ENCODE measurements around the gene PCMTD2.
"Not testable (repeated sequence)": the region's sequence is repeated elsewhere in the genome, so short reads cannot be mapped to it uniquely, and the experiment has no call there.

PCMTD2 gene

DNA sequence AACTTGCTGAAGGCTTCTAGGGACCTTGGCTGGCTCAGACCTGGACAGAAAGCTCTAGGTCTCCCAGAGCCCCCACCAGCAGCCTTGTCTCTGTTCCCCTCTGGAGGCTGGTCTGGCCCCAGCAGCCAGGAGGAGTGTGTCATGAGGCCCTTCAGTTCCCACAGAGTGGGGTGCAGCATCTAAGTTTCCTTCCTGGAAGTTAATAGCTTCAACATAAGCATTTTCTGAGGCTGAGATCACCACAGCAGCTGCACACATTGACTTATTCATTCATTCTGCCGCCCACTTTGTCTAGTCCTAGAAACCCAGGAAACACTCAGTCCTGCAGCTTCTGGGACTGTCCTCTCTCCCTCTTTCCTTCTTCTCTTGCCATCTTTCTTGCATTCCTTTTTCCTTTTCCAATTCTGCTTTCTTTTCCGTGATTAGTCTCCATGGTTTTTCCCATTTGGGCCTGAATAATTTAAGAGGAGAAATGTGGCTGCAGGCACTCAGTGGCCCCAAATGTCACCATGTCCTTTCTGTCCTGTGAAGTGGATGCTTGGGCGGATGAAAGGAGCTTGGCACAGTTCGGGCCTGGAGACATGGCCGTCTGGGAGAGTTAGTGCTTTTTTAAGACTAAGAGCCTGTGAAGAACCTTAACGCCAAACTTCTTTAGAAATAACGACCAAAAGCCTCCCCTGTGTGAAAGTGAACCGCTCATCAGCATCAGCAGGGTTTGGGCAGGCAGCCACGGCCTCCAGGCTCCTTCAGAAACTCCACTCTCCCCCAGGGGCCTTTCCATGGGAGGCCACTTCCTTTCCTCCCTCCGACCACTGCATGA lies 31.0 kb upstream of the PCMTD2 start:
- DNase-seq, result no peak

DNA sequence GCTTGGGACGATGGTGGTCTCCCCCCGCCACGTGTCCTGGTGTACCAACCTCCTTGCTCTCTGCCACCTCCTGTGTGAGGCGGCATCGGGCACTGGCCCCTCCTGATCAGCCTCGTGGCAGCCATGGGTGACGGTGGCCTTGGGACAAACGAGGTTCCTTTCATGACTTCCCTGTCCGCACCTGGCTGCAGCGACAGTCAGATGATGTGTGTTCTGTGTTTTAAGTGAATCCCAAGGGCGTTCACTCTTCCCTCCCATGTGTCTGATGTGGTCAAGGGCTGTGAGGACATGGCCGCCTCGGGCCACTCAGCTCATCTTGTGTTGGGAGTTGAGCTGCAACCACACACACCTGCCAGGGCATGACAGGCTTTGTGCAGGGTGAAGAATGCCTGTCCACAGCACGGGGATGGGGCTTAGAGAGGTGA lies 30.4 kb upstream of the PCMTD2 start:
- no peak for DNase-seq

DNA sequence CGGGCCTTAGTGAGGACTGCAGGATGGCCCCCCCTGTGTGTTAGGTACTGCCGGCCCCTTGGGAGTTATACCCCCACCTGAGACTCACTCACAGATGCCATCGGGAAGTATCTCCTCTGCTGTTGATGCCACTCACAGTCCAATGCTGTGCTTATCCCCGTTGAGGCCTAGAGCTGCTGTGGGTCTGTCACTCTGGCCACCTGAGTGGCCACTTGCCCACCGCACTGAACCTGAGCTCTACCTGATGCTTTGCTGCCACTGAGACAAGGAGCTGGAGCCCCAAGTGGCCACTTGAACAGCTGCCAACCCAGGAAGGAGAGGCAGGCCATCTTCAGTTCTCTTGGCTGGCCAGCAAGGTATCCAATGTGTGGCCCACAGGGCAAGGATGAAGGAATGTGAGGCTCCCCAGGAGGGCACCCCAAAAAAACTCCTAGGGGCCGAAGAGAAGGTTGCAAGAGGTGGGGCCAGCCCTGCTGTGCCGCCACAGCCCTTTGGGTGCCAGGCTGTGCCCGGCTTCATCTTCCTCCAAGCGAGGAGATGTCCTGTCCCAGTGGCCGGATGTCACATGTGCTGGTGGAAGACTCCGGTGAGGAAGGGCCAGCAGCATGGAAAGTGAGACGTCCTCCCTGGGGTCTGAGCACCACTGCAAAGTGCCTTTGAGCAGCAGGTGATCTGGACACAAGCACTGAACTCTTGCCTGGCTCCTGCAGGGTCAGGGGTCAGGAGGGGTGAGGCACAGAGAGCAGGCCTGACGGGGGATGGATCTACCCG lies 29.5 kb upstream of the PCMTD2 start:
- no peak for DNase-seq

DNA sequence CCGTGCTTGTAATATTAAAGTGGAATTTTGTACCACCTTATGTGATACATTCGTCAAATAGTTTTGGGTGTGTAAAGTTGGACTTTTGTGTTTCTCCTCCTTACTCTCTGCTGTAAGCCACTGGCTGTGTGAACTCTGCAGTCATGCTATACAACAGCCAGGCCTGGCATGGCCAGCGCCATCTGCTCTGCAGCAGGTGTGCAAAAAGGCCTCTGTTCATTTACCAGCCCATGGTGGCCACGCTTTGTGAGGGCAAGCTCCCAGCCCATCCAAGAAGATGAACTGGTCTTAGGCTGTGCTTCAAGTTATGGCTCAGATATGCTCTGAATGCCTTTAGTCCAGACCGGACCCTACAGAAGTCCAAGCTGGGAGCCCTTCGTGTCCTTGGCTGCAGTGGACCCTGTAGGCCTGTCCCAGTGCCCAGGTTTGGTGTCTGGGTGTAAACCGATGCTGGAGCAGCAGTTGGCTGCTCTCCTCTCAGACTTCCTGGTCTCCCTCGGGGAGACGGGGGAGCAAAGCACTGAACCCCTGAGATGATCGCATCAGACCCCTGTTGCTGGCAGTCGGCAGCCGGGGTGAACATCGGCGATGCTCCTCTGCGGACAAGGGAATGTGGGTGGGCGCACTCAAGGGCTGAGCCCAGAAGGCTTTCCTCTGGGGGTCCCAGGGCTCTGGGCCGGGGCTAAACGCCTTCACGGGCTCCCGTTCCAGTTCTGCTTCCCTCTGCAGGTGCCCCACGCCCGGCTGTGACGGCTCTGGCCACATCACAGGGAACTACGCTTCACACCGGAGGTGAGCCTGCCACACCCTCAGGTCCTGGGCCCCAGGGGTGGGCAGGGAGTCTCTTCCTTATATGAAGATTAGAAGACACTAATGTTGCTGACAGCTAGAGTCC lies 28.6 kb upstream of the PCMTD2 start:
- DNase-seq, result no peak

DNA sequence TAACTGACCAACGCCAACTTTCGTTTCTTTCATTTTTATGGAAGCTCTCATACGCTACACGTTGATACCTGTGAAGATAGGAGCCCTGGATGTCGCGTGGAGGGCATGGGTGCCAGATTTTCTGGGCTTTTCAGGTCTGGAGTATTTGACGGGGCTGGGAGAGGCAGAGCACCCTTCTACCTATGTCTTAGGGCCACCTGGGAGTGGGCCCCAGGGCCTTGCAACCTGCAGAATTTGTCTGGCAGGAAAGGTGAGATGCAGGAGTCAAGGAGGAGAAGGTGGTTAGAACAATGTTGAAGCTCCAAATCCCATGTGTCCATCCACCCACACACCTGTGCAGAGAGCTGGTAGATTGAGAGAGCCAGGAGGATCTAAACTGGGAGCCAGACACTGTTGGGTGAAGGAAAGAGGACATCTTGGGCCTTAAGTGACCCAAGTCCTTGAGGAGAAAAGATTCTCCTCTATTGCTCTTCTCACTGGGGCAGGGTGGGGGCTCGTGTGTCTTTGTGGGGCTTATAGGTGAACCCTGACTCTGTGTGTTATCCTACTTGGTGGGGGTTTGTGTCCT lies 27.4 kb upstream of the PCMTD2 start:
- no peak for DNase-seq

DNA sequence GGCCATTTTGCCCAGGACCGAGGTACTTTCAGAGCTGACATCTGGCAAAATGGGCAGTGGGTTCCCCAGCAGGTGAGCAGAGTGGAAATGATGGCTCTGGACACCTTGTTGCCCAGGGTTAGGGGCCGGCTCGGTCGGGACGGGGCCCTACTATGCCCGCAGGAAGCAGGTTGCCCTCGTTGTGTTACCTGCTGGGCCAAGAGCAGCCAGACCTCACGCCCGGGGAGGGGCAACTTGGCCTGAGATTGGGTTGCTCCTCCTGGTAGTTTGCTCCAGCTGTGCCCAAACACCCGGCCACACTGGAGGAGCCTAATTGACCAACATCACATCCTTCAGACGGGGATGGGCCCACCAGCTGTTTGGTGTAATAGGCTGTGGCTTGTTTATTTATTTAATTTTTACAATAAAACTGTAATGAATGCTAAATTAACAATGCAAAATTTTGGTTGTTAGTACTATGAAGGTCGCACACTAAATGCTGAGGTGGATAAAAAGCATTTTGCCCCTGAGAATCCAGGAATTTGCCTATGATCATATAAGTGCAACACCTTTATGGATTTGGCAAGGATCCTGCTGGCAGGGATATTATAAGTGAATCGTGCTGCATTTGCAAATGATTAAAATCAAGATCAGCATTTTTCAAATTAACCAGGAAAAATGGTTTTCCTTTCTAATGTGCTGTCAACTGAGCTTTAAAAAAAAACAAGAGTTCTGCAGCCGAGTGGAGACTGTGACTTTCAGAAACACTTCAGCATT lies 26.6 kb upstream of the PCMTD2 start:
- DNase-seq, result no peak

DNA sequence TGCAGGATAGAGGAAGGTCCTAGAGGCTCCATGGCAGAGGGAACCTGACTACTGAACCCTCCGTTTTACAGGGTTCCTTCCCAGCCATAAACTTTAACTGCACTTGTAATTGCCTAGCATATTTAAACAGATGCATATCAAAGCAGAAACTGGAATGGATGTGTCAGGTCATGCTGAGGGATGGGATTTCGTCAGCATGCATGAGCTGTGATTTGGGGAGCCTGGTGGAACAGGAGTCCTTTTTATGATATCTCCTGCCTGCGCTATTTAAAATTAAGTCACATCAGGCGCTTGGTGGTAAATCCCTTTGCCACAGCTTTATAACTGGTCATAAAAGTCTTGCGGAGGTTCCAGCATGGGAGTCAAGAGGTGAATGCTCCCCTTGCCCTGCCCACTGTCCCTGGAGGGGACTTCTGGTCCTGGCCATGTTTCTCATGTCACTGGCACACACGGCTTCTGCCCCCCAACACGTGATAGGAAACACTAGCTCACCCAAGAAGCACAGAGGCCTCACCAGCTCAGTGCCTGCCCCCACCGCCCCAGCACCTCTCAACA lies 26.0 kb upstream of the PCMTD2 start:
- DNase-seq, result no peak

DNA sequence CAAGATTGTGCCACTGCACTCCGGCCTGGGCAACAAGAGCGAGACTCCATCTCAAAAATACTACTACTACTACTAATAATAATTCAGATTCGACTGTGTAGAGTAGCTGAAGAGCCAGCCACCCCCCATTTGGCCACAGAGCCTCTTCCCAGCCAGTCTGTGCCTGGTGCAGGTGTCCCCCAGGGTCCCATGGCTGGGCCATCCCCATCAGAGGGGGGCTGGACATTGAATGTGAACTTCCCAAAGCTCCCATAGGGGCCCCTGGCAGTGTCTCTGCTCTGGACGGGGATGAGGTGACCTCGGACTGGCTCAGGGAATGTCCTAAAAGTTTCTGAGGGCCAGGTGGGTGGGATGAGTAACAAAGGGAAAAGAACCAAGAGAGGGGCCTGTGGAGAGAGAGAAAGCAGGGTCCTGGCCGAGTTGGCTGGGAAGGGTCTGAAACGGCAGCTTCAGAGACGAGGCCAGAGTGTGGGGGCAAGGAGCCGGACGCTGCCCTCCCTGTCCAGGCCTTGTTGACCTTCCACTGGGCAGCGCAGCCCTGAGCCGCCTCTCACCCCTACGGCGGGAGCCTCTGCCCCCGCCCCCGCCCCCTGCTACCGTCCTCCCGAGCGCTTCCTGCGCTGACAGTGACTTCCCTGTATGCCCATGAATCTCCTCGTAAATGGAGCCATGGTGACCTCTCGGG lies 24.9 kb upstream of the PCMTD2 start:
- no peak for DNase-seq

DNA sequence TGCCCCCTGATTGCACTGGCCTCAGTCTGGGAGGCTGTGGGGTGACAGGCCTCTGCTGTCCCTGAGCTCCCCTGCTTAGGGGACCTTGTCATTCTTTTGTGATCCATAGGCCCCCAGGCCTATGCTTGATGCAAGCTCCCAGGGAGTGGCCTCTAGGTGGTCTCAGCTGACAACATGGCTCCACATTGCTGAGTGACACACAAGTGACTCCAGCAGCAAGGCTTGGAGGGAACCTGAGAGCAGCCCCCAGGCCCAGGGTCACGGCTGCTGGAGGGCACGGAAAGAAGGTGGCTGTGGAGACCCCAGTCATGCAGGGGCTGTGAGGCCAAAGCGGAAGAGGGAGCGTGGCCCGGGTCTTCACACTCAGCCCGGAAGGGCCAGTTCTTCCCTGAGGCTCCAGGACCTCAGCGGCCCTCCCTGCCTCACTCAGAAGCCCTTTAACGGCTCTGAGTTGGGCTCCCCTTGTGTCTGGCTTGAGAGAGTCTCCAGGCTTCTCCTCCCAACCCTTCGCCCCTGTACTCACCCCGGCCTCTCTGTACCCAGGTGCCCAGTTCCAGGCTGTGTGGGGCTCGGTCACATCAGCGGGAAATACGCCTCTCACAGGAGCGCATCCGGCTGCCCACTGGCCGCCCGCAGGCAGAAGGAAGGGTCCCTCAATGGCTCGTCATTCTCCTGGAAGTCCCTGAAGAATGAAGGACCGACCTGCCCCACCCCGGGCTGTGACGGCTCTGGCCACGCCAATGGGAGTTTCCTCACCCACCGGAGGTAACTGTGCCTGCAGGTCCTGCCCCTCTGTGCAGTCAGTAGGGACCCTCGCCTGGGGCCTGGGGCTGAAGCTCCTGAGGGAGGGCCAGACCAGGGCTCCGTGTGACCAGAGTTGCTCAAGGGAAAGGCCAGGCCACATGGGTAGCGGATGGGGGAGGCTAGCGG lies 23.7 kb upstream of the PCMTD2 start:
- no peak for DNase-seq

DNA sequence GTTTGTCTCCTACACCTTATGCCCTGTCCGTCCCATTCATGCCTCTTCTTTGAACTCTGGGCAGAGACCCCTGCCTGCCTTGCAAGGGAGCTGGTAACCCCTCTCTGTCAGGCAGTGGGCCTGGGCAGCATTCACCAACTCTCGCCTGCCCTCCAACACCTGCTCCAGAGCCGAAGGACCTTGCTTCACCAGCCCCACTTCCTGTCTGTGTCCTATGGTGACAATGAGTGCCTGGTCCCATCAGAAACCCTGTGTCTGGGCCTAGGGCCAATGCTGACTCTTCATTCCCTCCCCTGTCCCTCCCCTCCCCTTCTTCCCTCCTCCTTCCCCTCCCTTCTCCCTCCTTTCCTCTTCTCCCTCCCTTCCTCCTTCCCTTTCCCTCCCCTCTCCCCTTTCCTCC lies 22.8 kb upstream of the PCMTD2 start:
- DNase-seq, result peak; percentile 14

DNA sequence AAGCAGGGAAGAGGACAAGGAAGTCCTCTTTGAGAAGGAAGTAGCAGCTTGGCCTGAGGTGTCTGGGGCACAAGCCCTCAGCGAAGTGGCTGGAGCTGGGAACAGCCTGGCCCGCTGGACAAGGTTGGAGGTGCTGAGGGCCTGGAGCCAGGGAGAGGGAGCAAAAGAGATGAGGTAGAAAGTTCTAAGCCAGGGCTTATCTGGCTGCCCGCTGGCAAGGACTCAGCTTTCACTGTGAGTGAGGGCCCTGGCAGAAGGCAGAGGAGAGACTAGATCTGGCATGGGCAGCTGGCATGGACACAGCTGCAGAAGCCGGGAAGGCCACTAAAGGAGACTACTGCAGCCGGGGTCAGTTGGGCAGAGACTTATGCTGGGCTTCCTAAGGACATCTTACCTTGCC lies 21.8 kb upstream of the PCMTD2 start:
- no peak for DNase-seq

DNA sequence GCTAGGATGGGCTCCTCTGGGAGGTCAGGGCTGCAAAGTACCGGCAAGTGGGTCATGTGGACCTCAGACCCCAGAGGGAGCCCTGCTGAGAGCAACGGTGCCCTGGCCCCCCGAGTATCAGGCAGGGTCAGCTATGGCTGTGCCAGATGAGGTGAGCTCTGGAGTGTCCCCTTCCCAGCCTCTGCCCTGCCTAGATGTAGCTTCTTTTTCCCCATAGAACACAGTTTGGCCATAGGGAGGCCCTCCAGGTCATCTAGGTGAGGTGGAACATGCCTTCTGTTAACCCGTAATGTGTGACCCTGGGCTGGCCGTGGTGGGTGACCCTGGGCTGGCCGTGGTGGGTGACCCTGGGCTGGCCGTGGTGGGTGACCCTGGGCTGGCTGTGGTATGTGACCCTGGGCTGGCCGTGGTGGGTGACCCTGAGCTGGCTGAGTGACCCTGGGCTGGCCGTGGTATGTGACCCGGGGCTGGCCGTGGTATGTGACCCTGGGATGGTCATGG lies 21.2 kb upstream of the PCMTD2 start:
- DNase-seq, result no peak

DNA sequence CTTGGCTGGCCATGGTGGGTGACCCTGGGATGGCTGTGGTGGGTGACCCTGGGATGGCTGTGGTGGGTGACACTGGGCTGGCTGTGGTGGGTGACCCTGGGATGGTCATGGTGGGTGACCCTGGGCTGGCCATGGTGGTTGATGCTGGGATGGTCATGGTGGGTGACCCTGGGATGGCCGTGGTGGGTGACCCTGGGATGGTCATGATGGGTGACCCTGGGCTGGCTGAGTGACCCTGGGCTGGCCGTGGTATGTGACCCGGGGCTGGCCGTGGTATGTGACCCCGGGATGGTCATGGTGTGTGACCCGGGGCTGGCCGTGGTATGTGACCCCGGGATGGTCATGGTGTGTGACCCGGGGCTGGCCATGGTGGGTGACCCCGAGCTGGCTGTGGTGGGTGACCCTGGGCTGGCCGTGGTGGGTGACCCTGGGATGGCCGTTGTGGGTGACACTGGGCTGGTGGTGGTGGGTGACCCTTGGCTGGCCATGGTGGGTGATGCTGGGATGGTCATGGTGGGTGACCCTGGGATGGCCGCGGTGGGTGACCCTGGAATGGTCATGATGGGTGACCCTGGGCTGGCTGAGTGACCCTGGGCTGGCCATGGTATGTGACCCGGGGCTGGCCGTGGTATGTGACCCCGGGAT lies 20.5 kb upstream of the PCMTD2 start:
- not testable (repeated sequence) for DNase-seq

DNA sequence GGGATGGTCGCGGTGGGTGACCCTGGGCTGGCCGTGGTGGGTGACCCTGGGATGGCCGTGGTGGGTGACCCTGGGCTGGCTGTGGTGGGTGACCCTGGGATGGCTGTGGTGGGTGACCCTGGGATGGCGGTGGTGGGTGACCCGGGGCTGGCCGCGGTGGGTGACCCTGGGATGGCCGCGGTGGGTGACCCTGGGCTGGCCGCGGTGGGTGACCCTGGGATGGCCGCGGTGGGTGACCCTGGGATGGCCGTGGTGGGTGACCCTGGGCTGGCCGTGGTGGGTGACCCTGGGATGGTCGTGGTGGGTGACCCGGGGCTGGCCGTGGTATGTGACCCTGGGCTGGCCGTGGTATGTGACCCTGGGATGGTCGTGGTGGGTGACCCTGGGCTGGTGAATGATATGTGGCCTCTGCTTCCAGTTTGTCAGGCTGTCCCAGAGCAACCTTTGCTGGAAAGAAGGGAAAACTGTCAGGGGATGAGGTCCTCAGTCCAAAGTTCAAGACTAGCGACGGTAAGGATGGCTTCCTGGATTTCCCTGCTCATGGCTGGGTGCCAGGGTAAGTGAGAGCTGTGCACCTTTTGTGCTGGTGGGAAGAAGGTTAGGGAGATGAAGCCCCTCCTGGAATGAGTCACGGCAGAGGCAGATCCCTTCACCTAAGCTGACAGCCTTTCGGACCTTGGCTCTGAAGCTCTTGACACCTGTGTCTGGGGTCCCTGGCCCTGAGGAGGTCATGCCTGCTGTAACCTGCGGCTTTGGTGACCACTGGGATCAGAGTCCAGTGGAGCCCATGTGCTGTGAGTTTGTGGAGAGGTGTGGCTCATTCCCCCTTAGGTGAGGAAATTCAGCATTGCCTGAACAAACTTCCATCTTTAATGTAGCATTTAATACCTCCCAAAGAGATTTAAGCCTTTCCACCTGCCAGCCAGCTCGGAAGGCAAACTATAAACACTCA lies 19.1 kb upstream of the PCMTD2 start:
- no peak for DNase-seq

DNA sequence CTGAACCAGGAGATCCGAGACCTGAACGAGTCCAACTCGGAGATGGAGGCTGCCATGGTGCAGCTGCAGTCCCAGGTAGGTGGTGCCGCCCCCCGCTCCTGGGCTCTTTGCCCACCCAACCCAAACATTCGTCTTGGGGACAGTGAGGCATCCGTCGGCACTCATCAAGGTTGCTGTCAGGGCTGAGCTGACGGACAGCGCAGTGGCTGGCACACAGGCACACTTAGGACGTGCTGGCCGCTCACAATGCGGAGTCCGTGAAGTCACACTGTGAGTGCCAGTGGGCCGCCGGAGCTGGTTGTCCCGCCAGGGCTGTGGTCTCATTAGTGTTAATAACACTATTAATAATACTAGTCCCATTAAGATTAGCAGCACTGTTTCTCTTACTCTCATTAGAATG lies 18.2 kb upstream of the PCMTD2 start:
- no peak for DNase-seq

DNA sequence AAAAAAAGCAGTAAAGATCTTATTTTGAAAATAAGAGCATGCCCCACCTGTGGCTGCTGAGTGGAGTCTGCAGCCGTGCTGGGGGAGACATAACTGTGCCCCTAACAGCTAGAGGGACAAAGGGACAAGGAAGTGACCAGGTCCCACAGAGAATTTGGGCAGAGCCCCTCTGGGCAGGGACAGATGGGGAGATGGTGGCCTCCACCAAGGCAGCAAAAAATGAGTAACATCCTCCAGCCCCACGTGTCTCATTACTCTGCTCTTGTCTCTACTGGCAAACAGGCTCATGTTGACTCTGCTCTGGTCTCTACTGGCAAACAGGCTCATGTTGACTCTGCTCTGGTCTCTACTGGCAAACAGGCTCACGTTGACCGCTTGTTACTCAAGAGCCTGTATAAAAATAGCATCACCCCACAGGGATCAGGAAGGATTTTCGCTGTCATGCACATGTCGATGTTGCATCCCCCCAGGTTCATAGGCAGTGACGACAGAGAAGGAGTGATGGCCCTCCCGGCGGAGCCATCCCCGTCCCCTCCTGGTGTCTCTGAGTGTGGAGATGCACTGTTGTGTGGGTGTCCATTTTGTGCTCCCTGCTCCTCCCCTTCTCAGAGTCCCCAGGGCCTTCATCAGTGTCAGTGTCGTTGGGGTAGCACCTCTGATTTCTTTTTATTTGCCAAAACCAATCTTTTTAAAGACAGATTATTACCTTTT lies 17.3 kb upstream of the PCMTD2 start:
- no peak for DNase-seq

DNA sequence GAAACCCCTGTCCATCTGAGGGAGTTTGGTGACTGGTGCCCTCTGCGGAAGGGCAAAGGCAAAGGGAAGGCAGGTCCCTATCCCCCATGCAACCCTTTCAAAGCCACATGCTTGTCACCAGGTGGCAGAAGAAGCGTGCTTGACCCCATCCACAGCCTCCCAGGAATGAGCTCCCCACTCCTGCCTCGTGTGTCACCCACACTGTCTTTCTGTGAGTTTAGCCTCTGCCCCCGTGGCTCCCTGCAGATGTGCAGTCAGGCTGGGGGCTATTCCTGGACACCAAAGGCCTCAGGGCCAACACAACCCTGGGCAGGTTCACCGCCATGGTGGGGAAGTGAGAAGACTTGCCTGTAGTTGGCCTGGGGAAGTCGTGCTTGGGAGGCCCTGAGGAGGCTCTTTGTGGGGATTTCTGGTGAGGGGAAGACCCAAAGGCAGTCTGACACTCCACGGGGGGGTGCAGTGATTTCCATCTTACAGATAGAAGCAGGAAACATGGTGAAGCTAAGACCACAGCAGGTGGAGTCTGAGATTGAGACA lies 16.6 kb upstream of the PCMTD2 start:
- no peak for DNase-seq

Data from hematopoietic multipotent progenitor cell treated with erythropoietin and hydrocortisone succinate and interleukin-3 and kit ligand, for 8 days (in vitro differentiated cells).